GM23248 (cell line): ENCODE results near the gene ADAMTS15.

Source experiments
- EZH2 ChIP-seq: fragments of 200-600 bp; sonication (generic); IDR thresholded peaks from 2 replicates; pipeline ENCODE4 v1.6.1; 2018; ENCODE audit warnings: antibody characterized with exemption, mild to moderate bottlenecking; ENCODE audit not compliant: insufficient read depth, poor library complexity, severe bottlenecking
- EZH2phosphoT487 ChIP-seq: fragments of 200-600 bp; sonication (generic); IDR thresholded peaks from 2 replicates; pipeline ENCODE4 v1.6.1; 2018; ENCODE audit warnings: antibody characterized with exemption, moderate library complexity, mild to moderate bottlenecking, low read depth; ENCODE audit not compliant: insufficient read depth

- TF ChIP-seq EZH2 (no peak), EZH2phosphoT487 (no peak)
Observed at GRCh38 chr11:130490682-130491449, 42.4 kb downstream of the ADAMTS15 start.
